GM18498 (cell line): ENCODE results near the gene LITAF.
"Not testable (repeated sequence)": the region's sequence is repeated elsewhere in the genome, so short reads cannot be mapped to it uniquely, and the experiment has no call there.

ENCODE experiments used
- ATAC-seq: cut with Tn5 transposase; IDR thresholded peaks from one replicate; pipeline ENCODE4 v1.9.1; 2021; ENCODE audit warnings: mild to moderate bottlenecking, moderate library complexity; ENCODE audit not compliant: unreplicated experiment

LITAF gene

GRCh38 chr16:11524098-11524760 is 62.5 kb downstream of the LITAF start:
- no peak for ATAC-seq

DNA sequence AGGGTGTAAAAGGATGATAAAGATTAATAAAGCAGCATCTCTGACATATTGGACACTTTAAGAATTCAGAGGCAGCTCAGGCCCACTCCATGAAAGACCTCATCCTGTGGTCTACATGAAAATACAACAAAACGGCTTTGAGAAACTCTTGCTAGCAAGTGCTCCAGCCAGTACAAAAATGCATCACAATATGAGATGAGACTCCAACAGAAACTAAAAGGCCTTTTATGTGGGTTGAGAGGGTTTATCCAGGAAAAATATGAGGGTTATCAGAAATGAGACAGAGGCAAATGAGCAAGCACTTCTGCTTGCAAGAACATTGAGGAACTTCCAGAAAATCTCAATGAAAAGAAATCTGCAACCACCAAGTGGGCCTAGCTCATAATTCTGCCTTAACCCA is 65.7 kb downstream of the LITAF start:
- ATAC-seq = no peak

- no peak for ATAC-seq
Observed at GRCh38 chr16:11520442-11520841, 66.3 kb downstream of the LITAF start.

DNA sequence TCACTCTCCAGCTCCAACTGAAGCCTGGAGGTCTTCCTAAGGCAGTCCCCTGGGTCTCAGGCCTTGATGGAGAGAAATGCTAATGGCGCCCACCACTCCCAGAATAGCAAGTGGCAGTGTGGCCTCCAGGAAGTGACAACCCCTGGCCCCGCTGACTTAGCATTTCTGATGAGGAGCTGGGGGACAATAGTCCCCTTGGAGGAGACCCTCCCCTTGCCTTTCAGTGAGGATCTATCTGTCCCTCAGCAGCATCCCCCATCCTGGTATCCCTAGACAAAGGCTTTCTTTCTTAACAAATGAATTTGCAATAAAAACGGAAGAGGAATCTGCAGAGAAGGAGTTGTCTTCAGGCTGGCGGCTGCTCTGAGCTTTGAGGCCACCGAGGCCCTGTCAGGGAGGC is 68.8 kb downstream of the LITAF start:
- no peak for ATAC-seq

DNA sequence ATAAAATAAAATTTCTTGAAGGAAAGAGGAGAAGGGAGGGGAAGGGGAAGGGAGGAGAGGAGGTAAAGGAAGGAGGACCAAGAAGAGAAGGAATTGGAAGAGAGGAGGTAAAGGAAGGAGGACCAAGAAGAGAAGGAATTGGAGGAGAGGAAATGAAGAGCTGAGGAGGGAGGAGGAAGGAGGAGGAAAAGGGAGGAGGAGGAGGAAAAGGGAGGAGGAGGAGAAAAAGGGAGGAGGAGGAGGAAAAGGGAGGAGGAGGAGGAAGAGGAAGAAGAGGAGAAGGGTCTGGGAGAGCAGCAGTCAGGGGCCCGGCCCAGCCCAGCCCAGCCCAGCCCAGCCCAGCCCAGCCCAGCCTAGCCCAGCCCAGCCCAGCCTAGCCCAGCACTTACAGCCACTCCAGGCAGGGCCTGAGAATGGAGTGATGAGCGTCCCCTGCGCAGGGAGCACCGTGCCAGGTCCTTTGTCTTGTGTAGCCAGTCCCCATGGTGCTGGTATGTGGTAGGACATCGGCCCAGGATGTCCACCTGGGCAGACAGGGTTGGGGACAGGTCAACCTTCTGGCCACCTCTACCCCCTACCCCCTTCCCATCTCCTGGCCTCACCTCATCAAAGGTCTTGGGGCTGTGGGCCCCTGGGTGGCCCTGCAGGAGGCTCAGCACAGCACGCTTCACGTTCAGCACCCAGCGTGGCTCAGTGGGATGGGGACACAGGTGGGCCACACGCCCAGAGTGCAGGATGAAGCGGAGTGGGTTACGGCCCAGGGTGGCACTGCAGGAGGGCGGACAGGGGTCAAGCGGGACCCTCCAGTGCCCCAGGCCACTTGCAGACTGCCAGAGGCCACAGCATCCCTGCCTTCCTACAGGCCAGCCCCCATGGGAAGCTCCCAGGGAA is 70.9 kb downstream of the LITAF start:
- no peak for ATAC-seq

- ATAC-seq = no peak
Observed at GRCh38 chr16:11514283-11514682, 72.4 kb downstream of the LITAF start.

GRCh38 chr16:11513366-11513765 is 73.4 kb downstream of the LITAF start:
- ATAC-seq = not testable (repeated sequence)

- ATAC-seq = no peak
Observed at GRCh38 chr16:11511801-11512200, 74.9 kb downstream of the LITAF start.

DNA sequence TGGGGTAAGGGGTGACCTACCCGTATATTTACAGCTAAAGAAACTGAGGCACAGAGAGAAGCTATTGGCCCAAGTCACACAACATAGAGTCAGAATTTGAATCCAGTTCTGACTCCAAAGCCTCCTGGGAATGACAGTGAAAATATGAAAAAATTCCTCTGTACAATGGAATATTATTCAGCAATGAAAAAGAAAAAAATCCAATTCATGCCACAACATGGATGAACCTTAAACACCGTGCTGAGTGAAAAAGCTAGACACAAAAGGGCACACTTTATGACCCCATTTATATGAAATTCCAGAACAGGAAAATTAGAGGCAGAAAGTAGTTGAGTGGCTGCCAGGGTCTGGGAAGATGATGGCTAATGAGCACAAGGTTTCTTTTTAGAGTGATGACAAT is 75.4 kb downstream of the LITAF start:
- ATAC-seq = no peak

DNA sequence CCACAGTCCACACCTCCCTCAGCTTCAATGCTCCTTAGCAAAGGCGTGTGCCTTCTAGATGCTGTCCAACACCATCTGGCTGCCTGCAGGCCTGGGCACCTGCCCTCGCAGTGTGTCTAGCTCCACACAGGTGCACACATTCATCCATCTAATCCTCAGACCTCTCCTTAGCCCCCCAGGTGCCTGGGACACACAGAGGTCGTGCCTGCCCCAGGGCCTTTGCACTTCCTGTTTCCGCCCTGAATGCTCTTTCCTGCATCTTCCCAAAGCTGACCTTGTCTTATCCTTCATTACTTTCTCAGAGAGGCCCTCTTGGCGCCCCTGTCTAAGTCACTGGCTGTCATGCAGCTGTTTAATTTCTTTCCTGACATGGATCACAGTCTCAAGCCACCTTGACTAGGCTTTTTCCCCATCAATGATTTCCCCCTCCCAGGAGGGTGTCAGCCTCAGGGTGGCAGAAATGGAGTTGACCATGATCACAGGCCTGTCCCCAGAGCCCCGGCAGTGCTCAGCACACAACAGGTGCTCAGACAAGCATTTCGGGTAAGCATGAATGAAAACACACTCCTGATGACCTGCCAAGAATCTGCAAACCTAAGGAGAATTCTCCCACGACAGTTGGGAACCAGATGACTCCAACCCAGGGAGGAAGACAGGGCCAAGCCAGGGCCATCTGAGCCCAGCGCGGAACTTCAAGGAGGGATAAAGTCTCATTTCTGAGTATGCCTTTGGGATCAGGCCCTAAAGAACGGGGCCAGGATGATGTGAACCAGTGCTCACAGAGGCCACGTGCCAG is 76.3 kb downstream of the LITAF start:
- no peak for ATAC-seq

DNA sequence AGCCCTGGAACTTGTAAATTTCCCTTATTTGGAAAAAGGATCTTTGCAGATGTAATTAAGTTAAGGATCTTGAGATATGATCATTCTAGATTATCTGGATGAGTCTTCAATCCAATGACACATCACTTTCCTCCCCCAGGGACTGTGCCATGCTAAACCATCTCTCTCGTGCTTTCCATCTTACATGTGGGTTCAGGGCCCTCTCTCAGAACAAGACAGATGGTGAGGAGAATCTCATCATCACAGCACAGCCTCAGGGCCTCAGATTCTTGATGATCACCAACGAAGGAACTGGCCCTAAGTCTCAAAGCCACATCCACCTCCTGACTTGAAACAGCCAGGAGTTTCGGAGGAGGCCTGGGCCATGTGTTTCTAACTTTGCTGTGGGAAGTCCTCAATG is 78.7 kb downstream of the LITAF start:
- no peak for ATAC-seq

GRCh38 chr16:11507350-11507749 is 79.4 kb downstream of the LITAF start:
- ATAC-seq = no peak

DNA sequence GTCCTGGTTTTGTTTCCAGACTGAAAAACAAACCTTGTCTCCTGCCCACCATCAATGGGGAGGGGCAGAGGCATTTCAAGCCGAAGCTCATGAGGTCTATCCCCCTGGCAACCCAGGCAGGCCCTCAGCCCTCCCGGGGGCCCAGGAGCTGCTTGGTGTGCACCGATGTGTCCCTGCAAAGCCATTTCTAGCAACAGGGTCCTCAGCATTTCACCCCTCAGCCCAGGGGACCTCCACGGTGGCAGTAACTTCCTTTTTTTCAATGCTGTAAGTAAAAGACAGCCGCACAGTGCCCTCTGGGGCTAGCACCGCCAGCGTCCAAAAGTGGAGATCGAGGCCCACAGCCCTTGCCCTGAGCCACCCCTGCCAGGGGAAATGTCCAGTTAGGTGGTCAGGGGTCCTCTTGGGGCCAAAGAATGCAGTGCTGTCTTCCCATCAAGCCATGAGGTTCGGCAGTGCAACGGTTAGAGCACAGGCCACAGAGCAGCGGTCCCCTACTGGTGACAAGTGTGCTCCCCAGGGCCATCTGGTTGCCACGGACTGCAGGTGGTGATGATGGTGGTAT is 79.9 kb downstream of the LITAF start:
- no peak for ATAC-seq

DNA sequence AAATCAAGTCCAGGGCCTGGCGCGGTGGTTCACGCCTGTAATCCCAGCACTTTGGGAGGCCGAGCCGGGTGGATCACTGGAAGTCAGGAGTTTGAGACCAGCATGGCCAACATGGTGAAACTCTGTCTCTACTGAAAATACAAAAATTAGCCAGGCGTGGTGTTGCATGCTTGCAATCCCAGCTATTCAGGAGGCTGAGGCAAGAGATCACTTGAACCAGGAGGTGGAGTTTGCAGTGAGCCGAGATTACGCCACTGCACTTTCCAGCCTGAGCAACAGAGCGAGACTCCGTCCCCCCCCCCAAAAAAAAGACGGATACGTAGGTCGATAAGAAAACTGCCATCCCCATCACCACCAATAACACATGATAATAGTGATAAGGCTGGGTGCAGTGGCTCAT is 82.5 kb downstream of the LITAF start:
- ATAC-seq = not testable (repeated sequence)

DNA sequence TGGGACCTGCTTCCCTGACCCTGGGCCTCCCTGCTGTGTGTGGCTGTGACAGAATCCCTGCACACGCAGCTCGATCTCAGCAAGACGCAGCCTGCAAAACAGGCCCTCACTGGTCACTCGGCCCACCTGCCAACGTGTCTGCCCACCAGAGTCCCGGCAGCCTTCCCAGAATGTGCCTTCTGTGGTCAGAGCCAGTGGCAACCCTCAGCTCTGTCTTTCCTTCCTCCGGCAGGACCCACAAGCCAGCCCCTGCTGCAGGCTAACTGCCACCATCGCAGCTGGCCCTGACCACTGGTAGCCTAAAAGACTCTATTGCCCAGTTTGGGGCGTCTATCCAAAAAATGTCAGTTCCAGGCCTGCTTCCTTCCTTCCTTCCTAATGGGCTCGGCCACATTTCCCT is 83.2 kb downstream of the LITAF start:
- ATAC-seq = no peak

GRCh38 chr16:11502239-11502638 is 84.5 kb downstream of the LITAF start:
- ATAC-seq = no peak

DNA sequence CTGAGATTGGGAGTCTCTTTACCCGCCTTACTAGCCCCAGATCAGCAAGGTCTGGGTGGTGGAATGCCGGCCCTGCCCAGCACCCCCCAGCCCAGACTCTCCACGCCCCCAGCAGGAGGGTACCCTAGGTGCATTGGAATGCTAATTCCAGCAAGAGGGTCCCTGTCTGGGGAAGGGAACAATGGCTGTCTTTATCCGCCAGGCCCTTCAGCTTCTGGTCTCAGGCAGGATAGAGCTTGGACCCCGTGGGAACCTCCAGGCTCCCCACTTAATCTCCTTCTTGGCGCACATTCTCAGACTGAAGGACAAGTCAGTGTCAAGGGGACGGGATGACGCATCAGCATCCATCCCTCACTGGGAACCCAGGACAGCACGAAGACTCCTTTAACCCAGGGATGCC is 85.1 kb downstream of the LITAF start:
- ATAC-seq = no peak

DNA sequence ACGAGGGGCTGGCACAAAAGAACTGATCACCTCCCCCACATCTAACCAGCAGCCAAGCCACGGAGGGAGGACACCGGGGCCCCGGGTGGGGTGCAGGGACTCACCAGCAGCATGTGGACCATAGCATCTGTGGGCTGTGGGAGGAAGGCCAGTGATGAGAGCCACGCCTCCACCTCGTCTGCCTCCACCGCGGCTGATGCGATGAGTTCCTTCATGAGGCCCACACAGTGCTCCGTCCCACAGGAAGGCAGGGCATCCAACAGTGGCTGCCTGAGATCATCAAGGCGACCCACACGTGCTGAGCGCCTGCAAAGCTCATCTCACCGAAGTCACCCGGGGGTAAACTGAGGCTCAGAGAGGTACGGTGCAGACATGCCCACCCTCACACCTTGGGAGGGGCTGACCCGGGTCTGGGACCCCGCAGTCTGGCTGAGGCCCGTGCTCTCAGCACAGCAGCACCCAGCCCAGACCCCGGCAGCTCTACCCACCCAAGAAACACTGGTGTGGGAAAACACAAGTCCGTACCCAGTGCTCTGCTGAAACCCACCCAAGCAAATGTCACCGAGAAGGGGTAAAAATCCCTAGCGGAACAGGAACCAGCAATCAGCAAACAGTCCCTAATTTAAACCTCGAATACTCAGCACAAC is 85.9 kb downstream of the LITAF start:
- no peak for ATAC-seq

- no peak for ATAC-seq
Observed at GRCh38 chr16:11499295-11500089, 87.2 kb downstream of the LITAF start.

DNA sequence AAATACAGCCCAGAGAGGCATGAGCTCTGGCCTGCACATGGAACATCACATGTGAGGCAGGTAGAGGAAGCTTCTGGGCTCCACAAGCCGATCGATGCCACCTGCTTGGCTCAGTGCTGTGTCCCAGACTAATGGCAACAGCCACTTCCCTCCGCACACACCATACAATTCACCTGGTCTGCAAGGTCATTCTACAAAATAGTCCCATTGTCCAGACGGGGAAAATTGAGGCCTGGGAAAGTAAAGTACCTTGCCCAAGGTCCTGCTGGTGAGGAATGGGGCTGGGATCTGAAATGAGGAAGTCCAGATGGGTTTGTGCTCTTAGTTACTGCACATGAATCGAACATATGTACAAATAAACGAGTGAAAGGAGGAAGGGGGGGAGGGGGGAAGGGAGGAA is 88.0 kb downstream of the LITAF start:
- ATAC-seq = no peak
